Measurements from ENCODE around the gene MRPL2. TPM values are rescaled to one million over a fixed set of nuclear protein-coding genes. Genes with fewer than 3 reads are reported as not detected.

The MRPL2 gene
- total RNA-seq, 1 donor from 2014 or later, result 16.9 TPM

DNA sequence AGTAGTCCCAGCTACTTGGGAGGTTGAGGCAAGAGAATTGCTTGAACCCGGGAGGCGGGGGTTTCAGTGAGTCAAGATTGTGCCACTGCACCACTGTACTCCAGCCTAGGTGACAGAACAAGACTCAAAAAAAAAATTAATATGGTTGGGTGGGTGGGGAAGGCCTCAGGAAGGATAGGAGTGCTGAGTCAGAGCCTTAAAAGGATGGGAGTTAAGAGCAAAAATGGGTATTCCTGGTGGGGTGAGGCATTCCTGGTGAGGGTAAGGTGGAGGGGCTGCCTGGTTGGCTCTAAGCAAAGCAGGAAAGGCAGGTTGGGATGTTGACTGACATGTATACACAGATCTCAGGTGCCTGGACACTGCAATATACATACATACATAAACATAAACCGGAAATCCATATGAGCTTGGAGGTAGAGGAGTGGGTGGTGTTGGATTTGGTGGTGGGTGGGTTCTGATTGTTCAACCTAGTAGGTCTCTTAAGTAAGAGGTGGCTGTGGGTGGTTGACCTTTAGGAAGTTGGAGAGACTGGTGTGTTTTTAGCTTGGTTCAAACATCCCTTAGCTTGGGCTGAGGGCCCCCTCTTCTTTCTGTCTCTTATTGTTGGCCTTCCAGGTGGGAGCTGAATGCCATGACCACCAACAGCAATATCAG is 39.1 kb downstream of the MRPL2 start:
- TF ChIP-seq CTCF (conservative IDR thresholded peaks at IDR 0.05; ENCODE audit: low read depth, low read length), result no peak
- no peak for DNase-seq (ENCODE audit: low read depth)
- no peak overlapping the region for H3K4me3 ChIP-seq (ENCODE audit: low read depth, low read length)

GRCh38 chr6:43019152-43019551 is 40.1 kb downstream of the MRPL2 start:
- no peak for DNase-seq (ENCODE audit: low read depth)
- H3K4me3 ChIP-seq (ENCODE audit: low read depth, low read length), result no peak overlapping the region
- TF ChIP-seq CTCF (conservative IDR thresholded peaks at IDR 0.05; ENCODE audit: low read depth, low read length), result no peak

GRCh38 chr6:43016943-43017334 is 42.3 kb downstream of the MRPL2 start:
- no peak overlapping the region for H3K4me3 ChIP-seq (ENCODE audit: low read depth, low read length)
- no peak for TF ChIP-seq CTCF (conservative IDR thresholded peaks at IDR 0.05; ENCODE audit: low read depth, low read length)
- no peak for DNase-seq (ENCODE audit: low read depth)

DNA sequence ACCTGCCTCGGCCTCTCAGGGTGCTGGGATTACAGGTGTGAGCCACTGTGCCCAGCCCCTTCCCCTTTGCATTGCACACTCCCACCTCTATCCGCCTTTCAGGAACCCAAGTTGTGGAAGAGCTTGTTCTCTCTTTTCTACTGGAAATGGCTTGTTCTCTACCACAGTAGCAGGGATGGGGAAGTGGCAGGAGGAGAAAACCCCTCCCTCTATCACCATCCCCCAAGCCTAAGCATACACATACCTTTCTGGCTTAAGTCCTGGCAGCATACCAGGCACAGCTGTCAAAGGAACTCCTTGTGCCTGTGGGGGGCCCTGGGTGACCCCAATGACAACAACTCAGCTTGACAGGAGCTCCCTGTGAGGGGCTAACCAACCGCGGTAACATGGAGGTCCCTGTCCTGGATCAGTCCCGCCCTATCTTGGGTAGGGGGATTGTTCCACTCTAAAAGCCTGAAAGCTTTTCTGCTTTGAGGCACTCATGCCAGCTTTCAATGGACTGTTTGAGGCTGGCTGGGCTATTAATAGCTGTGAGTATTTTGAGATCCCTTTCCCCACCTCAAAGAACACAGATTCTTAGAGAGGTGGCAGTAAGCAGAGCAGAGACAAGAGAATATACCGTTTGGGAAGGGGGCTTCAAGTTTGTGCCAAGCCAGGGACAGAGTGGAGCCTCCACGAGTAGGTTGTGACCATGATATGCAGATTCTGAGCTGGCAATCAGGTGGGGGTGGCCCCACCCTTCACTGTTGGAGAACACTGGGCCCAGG is 42.9 kb downstream of the MRPL2 start:
- no peak for TF ChIP-seq CTCF (conservative IDR thresholded peaks at IDR 0.05; ENCODE audit: low read depth, low read length)
- no peak overlapping the region for H3K4me3 ChIP-seq (ENCODE audit: low read depth, low read length)
- no peak for DNase-seq (ENCODE audit: low read depth)

DNA sequence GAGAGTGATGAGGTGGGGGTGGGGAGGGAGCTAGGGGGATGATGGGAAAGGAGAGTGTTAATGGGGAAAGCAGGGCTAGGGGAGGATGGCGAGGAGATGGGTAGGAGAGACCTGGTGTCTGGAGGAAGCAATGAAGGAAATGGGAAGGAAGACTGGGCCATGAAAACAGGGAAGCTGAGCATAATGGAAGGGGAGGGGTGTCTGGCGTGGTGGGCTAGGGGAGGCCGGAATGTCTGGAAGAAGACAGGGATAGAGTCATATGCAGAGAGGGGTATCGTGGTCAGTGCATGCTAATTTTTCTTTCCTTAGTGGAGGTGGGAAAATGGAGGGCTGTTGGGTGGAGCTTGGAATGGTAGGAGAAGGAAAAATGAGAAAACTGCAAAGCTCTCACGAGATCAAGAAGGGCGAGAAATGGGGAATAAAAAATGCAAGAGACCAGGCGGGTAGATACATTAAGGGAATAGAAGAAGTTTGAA is 44.8 kb downstream of the MRPL2 start:
- peak overlapping the region; percentile 90 for H3K4me3 ChIP-seq (ENCODE audit: low read depth, low read length)
- no peak for TF ChIP-seq CTCF (conservative IDR thresholded peaks at IDR 0.05; ENCODE audit: low read depth, low read length)
- DNase-seq (ENCODE audit: low read depth), result no peak

GRCh38 chr6:43013843-43014433 is 45.3 kb downstream of the MRPL2 start, which contains the start of the genes KLHDC3 and MEA1:
Gene KLHDC3, plus strand, starts transcription at chr6:43014249. Its CDS starts 2,944 bp downstream, at chr6:43017193.
Gene MEA1, minus strand, starts transcription at chr6:43013946. Its CDS starts 133 bp downstream, at chr6:43013813.
- TF ChIP-seq CTCF (conservative IDR thresholded peaks at IDR 0.05; ENCODE audit: low read depth, low read length), result no peak
- H3K4me3 ChIP-seq (ENCODE audit: low read depth, low read length), result peak within 1 kb of the TSS; percentile 90
- DNase-seq (ENCODE audit: low read depth), result peak; percentile 97
